HG02970 (cell line): ENCODE results near the gene PA2G4.
"Not testable (repeated sequence)": the region's sequence is repeated elsewhere in the genome, so short reads cannot be mapped to it uniquely, and the experiment has no call there.

ENCODE experiments used
- ATAC-seq: cut with Tn5 transposase; IDR thresholded peaks from one replicate; pipeline ENCODE4 v1.9.1; 2021; ENCODE audit warnings: mild to moderate bottlenecking, moderate library complexity, moderate number of reproducible peaks; ENCODE audit not compliant: unreplicated experiment, low FRiP score

PA2G4 gene

GRCh38 chr12:56151672-56152131, 47.3 kb downstream of the PA2G4 start:
- peak; percentile 28 for ATAC-seq

- ATAC-seq: peak; percentile 82
These were observed 47.9 kb downstream of the PA2G4 start, which contains the start of gene MYL6B for GRCh38 chr12:56152132-56152755. MYL6B (plus strand) TSS chr12:56152587; CDS start chr12:56153919, 1,332 bp downstream.

GRCh38 chr12:56152756-56153677, 48.7 kb downstream of the PA2G4 start:
- ATAC-seq: no peak

- no peak for ATAC-seq
These were observed 49.3 kb downstream of the PA2G4 start for GRCh38 chr12:56153678-56154065.

GRCh38 chr12:56154246-56154771, 50.0 kb downstream of the PA2G4 start:
- ATAC-seq: no peak

- no peak for ATAC-seq
These were observed 50.5 kb downstream of the PA2G4 start for GRCh38 chr12:56154818-56155217.

- ATAC-seq: no peak
These were observed 51.0 kb downstream of the PA2G4 start for GRCh38 chr12:56155256-56155845.

- not testable (repeated sequence) for ATAC-seq
These were observed 52.3 kb downstream of the PA2G4 start for GRCh38 chr12:56156464-56157200.

- ATAC-seq: peak; percentile 16
These were observed 53.1 kb downstream of the PA2G4 start for GRCh38 chr12:56157201-56158028.

- ATAC-seq: peak; percentile 77
These were observed 53.9 kb downstream of the PA2G4 start, which contains the start of gene MYL6 for GRCh38 chr12:56158029-56158925. MYL6 (plus strand) TSS chr12:56158359; CDS start chr12:56158402, 43 bp downstream.

- ATAC-seq: no peak
These were observed 54.6 kb downstream of the PA2G4 start for GRCh38 chr12:56158926-56159461.

GRCh38 chr12:56159482-56160192, 55.3 kb downstream of the PA2G4 start:
- no peak for ATAC-seq

GRCh38 chr12:56160193-56160763, 55.9 kb downstream of the PA2G4 start:
- no peak for ATAC-seq

- no peak for ATAC-seq
These were observed 56.7 kb downstream of the PA2G4 start for GRCh38 chr12:56160894-56161689.

- no peak for ATAC-seq
These were observed 57.5 kb downstream of the PA2G4 start for GRCh38 chr12:56161690-56162351.
